Muscle of back (tissue), 13 donors: ENCODE measurements around the gene CSF2. TPM values are rescaled to one million over a fixed set of nuclear protein-coding genes. Genes with fewer than 3 reads are reported as not detected.

Source experiments
- DNase-seq, 3 donors: peaks; one replicate each; pipeline versions ENCODE4 v3.0.0 to v3.0.0-alpha.2; 2013
- long read RNA-seq, 9 donors: transcript quantifications; one replicate each; lab custom pipeline, GENCODE V29; 2026
- polyA plus RNA-seq, 10 donors: library from polyadenylated mRNA; unstranded; fragments of 120-200 nt; gene quantifications; one replicate each; pipeline ENCODE4 v1.2.1, GENCODE V29; 2013; ENCODE audit not compliant: insufficient read length in 10 of 10

Gene CSF2
- polyA plus RNA-seq = not detected
- long read RNA-seq, donor 1 = 0 reads
- long read RNA-seq, donor 2 = 0 reads
- long read RNA-seq, donor 3 = 0 reads
- long read RNA-seq, donor 4 = 0 reads
- long read RNA-seq, donor 5 = 0 reads
- long read RNA-seq, donor 6 = 0 reads
- long read RNA-seq, donor 7 = 0 reads
- long read RNA-seq, donor 8 = 0 reads
- long read RNA-seq, donor 9 = 0 reads

DNA sequence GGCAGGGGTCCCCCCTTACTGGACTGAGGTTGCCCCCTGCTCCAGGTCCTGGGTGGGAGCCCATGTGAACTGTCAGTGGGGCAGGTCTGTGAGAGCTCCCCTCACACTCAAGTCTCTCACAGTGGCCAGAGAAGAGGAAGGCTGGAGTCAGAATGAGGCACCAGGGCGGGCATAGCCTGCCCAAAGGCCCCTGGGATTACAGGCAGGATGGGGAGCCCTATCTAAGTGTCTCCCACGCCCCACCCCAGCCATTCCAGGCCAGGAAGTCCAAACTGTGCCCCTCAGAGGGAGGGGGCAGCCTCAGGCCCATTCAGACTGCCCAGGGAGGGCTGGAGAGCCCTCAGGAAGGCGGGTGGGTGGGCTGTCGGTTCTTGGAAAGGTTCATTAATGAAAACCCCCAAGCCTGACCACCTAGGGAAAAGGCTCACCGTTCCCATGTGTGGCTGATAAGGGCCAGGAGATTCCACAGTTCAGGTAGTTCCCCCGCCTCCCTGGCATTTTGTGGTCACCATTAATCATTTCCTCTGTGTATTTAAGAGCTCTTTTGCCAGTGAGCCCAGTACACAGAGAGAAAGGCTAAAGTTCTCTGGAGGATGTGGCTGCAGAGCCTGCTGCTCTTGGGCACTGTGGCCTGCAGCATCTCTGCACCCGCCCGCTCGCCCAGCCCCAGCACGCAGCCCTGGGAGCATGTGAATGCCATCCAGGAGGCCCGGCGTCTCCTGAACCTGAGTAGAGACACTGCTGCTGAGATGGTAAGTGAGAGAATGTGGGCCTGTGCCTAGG is at the start of gene CSF2:
TSS of gene CSF2 (plus strand) at position 559 of the 783 bp plus-strand sequence. CDS start at position 594, 35 bp downstream.
- no peak for DNase-seq

DNA sequence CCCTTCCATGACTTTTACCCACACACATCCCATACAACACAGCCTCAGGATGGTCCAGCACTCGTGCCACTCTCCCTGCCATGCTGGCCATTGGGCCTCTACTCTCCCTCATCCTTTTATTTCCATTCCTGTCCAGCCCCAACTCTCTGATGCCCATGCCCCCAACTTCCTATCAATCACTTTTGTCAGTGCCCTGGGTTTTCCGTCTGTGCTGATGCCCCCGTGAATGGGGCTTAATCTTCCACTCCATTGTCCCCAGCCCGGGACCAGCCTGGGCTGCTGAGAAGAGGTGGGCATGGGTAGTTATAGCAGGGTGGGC is 49.5 kb upstream of the CSF2 start:
- DNase-seq = no peak

DNA sequence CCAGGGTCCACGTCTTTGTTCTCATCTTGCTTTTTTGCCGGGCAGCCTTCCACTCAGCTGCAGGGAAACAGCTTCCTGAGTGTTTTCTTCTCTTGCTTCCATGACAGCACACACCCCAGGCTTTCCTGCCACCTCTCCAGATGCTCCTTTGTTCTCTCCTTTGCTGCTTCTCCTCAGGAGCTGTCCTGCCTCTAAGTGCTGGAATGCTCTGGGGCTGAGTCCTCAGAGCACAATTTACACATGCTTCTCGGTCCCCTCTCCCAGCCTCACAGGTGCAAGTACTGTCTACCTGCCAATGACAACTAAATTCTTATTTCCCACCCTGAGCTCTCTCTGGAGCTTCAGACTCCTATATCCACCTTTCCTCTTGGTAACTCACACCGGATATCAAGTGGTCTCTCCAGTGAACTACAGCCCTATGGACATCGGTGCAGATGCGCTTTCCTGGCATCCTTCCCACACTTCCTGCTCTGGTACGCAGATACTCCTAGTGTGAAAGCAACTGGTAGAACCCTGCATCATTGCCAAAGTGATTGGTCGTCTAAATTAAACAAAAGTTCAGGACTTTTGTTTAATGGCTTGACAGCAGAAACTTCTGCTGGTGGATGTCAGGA is 48.7 kb upstream of the CSF2 start:
- no peak for DNase-seq

DNA sequence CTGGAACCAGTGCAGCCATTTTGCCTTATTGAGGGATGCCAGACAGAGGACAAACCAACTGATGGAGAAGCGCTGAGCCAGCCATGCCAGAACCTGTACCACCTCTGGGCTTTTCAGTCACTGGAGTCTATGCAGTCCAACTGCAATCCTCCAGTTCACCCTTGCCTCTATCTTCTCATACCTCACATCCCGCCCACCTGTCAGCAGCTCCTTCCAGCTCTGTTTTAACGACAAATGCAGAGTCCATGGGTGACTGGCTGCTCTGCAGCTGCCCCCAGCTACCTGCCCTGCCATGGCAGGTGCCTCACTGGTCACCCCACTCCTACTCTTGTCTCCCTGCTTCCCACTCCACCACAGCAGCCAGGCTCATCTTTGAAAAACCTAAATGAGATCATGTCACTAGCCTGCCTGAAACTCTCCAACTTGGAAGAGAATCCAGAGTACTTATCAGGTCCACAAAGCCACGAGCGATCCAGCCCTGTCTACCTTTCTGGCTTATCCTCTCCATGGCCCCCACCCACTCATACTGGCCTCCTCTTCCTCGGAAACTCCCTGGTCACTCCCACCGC is 48.1 kb upstream of the CSF2 start:
- no peak for DNase-seq

DNA sequence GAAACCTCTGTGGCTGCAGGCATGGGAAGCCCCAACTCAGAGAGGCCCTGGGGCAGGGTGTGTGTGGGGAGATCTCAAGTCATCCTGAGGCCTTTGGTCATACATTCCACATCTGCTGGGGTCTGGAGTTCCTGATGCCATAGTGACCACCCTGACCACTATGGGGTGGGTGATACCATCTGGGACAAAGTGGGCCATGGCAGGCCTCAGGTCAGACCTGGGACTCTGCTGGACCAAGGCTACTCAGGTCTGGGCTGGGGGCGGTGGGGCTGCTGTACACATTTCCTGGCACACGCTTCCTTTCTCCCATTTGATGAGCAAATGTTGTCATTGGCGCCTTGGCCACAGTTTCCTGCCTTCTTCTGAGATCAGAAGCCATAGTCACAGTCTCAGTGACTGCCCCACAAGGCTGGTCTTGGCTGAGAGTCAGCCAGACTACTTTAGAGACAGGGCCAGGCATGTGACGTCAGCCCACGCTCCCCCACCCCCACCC is 47.0 kb upstream of the CSF2 start:
- DNase-seq = no peak

- DNase-seq = no peak
Measured at GRCh38 chr5:132027027-132027426, 46.6 kb upstream of the CSF2 start.

DNA sequence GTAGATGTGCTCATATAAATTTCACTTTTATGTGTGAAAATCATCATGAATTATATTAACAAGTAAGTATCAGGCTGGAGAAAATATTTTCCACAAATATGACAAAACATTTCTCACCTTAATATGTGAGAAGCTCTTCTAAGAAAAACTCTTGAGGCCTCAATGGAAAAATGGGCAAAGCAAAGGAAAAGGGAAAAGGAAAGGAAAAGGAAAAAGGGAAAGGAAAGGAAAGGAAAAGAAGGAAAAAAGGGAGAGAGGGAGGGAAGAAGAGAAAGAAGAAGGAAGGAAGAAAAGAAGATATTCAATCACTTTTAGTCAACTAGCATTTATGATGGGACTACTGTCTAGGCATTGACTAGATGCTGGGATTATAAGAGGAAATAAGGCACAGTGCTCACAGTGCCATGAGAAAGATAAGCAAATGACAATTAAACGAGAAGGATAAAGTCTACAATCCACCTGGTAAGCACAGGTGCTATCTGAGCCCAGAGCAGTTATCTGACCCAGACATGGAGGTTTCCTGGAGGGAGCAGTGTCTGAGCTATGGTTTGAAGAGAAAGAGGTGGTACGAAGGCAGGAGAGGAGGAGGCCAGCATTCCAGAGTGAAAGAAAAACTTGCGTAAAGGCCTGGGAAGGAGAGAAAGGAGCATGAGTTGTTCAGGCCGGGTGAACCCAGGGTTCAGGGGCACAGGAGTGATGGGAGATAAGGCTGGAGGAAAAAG is 43.8 kb upstream of the CSF2 start:
- DNase-seq = no peak

GRCh38 chr5:132030610-132031009 is 43.0 kb upstream of the CSF2 start:
- DNase-seq = no peak

DNA sequence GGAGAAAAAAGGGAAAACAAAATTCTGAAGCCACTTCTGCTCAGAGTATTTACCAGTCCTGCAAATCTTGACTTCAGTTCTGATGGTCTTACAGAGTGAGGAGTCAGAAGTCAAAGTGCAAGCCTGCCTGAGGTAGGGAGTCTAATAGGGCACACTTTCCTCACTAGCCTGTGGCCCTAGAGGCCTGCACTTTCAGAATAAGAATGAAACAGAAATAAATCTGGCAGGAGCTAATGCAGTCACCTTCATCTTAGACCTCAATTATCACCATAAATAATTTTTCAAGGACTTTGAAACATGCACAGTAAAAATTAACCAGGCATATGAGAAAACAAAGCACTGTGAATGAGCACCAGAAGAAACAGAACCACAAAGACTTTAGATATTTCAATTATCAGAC is 41.4 kb upstream of the CSF2 start:
- no peak for DNase-seq

DNA sequence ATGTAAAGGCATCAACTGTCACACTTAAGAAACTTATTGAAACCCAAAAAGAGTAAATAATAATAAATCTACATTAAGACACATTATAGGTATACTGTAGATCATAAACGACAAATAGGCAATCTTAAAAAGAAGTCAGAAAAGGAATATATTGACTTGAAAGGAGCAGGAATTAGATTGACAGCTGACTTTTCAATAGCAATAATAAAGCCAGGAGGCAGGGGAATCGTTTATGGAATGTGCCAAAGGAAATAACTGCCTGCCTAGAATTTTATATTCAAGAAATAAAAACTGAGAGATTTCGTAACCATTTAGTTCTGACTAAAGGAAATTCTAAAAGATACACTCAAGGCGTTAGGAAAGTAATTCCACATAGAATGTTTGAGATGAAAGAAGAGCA is 40.5 kb upstream of the CSF2 start:
- DNase-seq = no peak

GRCh38 chr5:132037353-132037752 is 36.2 kb upstream of the CSF2 start:
- no peak for DNase-seq

- no peak for DNase-seq
Measured at GRCh38 chr5:132044207-132044606, 29.4 kb upstream of the CSF2 start.

GRCh38 chr5:132046880-132047299 is 26.7 kb upstream of the CSF2 start:
- no peak for DNase-seq

DNA sequence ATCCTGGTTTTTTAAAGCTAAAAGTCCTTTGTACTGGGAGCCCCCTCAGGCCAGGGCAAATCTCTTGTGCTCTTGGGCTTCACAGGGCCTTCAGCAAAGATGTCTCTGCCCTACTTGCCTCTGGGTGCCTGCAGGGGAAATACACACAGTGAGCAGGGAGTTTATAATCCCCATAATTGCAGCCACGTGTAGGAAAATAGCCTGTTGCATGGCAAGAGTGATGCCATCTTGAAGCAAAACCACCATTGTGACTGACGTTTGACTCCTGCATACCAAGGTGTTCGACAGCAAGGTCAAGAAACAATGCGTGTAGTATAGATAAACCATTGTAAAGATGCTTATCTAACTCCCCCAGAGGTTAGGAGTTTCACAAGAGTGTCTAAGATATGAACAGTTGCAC is 24.5 kb upstream of the CSF2 start:
- DNase-seq = no peak

GRCh38 chr5:132049559-132049958 is 24.0 kb upstream of the CSF2 start:
- DNase-seq = no peak

- peak in 1 of 3 donors; percentile 22 for DNase-seq
Measured at GRCh38 chr5:132050136-132050535, 23.5 kb upstream of the CSF2 start.

- no peak for DNase-seq
Measured at GRCh38 chr5:132050661-132051552, 22.7 kb upstream of the CSF2 start.

DNA sequence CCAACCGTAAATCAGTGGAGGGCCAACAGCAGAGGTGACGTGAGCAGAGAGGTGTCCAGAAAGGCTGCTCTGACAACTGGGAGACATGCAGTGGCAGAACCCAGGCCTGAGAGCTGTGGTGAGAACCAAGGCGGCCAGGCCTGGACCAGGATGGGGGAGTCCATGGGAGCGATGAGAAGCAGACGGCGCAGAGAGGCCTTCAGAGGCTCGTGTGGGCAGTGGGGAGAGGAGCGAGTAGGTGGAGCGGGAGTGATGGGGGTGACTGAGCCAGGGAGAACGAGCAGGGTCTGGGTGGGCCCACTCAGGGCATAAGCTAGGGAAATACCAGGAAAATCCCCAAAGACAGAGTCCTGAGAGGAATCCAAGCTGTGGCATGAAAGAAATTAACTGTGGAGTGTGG is 21.1 kb upstream of the CSF2 start:
- DNase-seq = no peak

DNA sequence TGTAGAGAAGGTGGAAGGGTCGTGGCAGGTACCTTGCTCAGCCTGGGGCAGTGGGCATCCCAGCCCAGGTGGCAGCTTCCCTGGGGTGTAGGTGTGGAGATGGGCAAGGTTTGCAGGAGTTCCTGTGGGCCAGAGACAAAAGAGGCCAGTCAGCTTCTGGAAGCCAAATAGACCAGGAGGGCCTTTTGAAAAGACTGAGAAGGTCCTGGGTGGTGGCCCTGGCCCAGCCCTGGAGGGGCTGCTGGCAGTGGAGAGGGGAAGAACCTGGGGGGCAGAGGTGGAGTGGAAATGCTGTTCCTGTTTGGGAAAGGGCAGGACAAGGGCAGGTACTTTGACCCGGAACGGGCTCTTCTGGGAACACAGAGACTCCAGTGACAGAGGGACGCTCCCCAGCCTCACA is 20.1 kb upstream of the CSF2 start:
- no peak for DNase-seq

- DNase-seq = no peak
Measured at GRCh38 chr5:132054031-132054696, 19.4 kb upstream of the CSF2 start.
